Uterus (tissue), 2 donors: ENCODE results near the gene BCR.

ENCODE experiments used
- CTCF ChIP-seq, 4 experiments: fragments of 200-600 bp in 2 of 4; fragments of 450-650 bp in 2 of 4; sonication (generic) in 2 of 4; IDR thresholded peaks; one replicate each; pipeline ENCODE4 v1.5.1; 2016 to 2019; ENCODE audit warnings: antibody characterized with exemption in 4 of 4, mild to moderate bottlenecking in 2 of 4, moderate library complexity in 1 of 4
- POLR2A ChIP-seq, 2 donors: fragments of 450-650 bp; IDR thresholded peaks; one replicate each; pipeline ENCODE4 v1.6.1; 2016; ENCODE audit warnings: antibody characterized with exemption in 2 of 2, mild to moderate bottlenecking in 1 of 2, moderate library complexity in 1 of 2

DNA sequence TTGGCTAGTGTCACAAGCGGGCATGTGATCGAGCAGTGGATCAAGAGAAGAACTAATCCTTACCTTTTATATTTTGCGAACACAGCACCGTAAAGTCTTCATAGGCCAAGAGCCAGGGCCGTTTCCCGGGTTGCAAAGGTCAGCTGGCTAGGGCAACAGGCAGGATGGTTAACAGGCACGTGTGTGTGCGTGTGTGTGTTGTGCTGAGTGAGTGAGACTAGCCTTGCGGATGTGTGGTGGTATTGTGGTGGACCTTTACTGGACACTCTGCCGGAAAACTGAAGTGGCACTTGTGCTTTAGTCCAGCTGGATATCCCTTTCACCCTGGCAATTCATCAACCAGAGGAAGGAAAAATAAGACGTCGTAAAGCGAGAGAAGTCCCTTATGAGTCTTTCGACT, 176.7 kb downstream of the BCR start:
- no peak for TF ChIP-seq POLR2A (IDR thresholded peaks at IDR 0.05)
- no peak for TF ChIP-seq CTCF (IDR thresholded peaks at IDR 0.05)
